Measurements from ENCODE around the gene TMEM51. TPM values are rescaled to one million over a fixed set of nuclear protein-coding genes. Genes with fewer than 3 reads are reported as not detected.
A peak's percentile ranks its signal among the peaks of the same experiment; 100 is the strongest.

The TMEM51 gene
- total and polyA plus RNA-seq, 2 of the 13 experiments (the other 11 are each of a cell fraction or from before 2014, with no cell fraction given), result 12.2 to 22.3 TPM

GRCh38 chr1:15128520-15129313 lies 24.8 kb upstream of the TMEM51 start (continued):
- TF ChIP-seq ZNF768 (CRISPR knock-in tag; IDR thresholded peaks at IDR 0.05), result no peak
- no peak for TF ChIP-seq ZC3H13 (CRISPR knock-in tag; IDR thresholded peaks at IDR 0.05)
- TF ChIP-seq HOXA3 (CRISPR knock-in tag; IDR thresholded peaks at IDR 0.05), result peak; percentile 26; the same call in 1 of the 2 replicates
- peak; percentile 61; the same call in 1 of the 2 replicates for TF ChIP-seq ZNF580 (CRISPR knock-in tag; IDR thresholded peaks at IDR 0.05; ENCODE audit: borderline replicate concordance, low read depth)
- TF ChIP-seq PHF20 (CRISPR knock-in tag; IDR thresholded peaks at IDR 0.05), result no peak
- TF ChIP-seq HNF1A (IDR thresholded peaks at IDR 0.05; ENCODE audit: low read depth), result no peak
- no peak for TF ChIP-seq HNF1A (CRISPR knock-in tag; IDR thresholded peaks at IDR 0.05; ENCODE audit: borderline replicate concordance)
- TF ChIP-seq MTA1 (CRISPR knock-in tag; IDR thresholded peaks at IDR 0.05; ENCODE audit: borderline replicate concordance), result no peak
- TF ChIP-seq SALL2 (CRISPR knock-in tag; IDR thresholded peaks at IDR 0.05), result peak; percentile 67; the same call in 1 of the 2 replicates
- no peak for TF ChIP-seq ZNF225 (CRISPR knock-in tag; IDR thresholded peaks at IDR 0.05)
- TF ChIP-seq TBX2 (CRISPR knock-in tag; IDR thresholded peaks at IDR 0.05; ENCODE audit: borderline replicate concordance), result no peak
- TF ChIP-seq EZH2 (conservative IDR thresholded peaks at IDR 0.05; ENCODE audit: low read depth, low read length), result no peak
- no peak for TF ChIP-seq ZNF263 (CRISPR knock-in tag; IDR thresholded peaks at IDR 0.05)
- no peak for TF ChIP-seq ZNF749 (CRISPR knock-in tag; IDR thresholded peaks at IDR 0.05; ENCODE audit: borderline replicate concordance)
- TF ChIP-seq ZNF18 (CRISPR knock-in tag; IDR thresholded peaks at IDR 0.05; ENCODE audit: insufficient replicate concordance), result no peak
- TF ChIP-seq ESRRA (CRISPR knock-in tag; IDR thresholded peaks at IDR 0.05; ENCODE audit: low read depth), result no peak
- TF ChIP-seq UBTF (CRISPR knock-in tag; IDR thresholded peaks at IDR 0.05), result peak; percentile 26; the same call in 1 of the 2 replicates
- no peak for TF ChIP-seq ATF3 (CRISPR knock-in tag; IDR thresholded peaks at IDR 0.05)
- TF ChIP-seq TAF1 (CRISPR knock-in tag; IDR thresholded peaks at IDR 0.05), result no peak
- no peak for TF ChIP-seq ZNF383 (CRISPR knock-in tag; IDR thresholded peaks at IDR 0.05; ENCODE audit: borderline replicate concordance)
- no peak for TF ChIP-seq POGZ (CRISPR knock-in tag; IDR thresholded peaks at IDR 0.05)
